WTC11 (cell line): Measurements from ENCODE around the gene MESP1. TPM values are rescaled to one million over a fixed set of nuclear protein-coding genes. Genes with fewer than 3 reads are reported as not detected.

Experiments
- ATAC-seq: fragments of 200-7000 bp; cut with Tn5 transposase; 2 replicates; pipeline ENCODE4 v1.10.0; 2021; ENCODE audit warnings: mild to moderate bottlenecking, moderate library complexity
- CTCF ChIA-PET: fragments of 300-600 bp; sonication (Branson Sonifier 250); formaldehyde crosslinking; loops from one replicate; lab custom pipeline; 2021; ENCODE audit warnings: antibody characterized with exemption; lab: Charles Lee
- POLR2A ChIA-PET: fragments of 350-600 bp; sonication (Branson Sonifier 250); formaldehyde crosslinking; loops from one replicate; lab custom pipeline; 2021; ENCODE audit warnings: antibody characterized with exemption; lab: Charles Lee
- DNase-seq: peaks from one replicate; pipeline ENCODE4 v3.0.0; 2021; ENCODE audit warnings: low spot score
- H3K27ac Mint-ChIP-seq: 2 replicates; pipeline ENCODE4 v1.8.0; 2021; ENCODE audit warnings: mixed read lengths
- H3K27me3 Mint-ChIP-seq: 2 replicates; pipeline ENCODE4 v1.8.0; 2021; ENCODE audit warnings: low read depth, mild to moderate bottlenecking, moderate library complexity, mixed read lengths
- H3K36me3 Mint-ChIP-seq: 2 replicates; pipeline ENCODE4 v1.8.0; 2021; ENCODE audit warnings: mixed read lengths
- H3K4me1 Mint-ChIP-seq: 2 replicates; pipeline ENCODE4 v1.8.0; 2022; ENCODE audit warnings: mixed read lengths
- H3K4me3 Mint-ChIP-seq: 2 replicates; pipeline ENCODE4 v1.8.0; 2021; ENCODE audit warnings: mild to moderate bottlenecking, moderate library complexity, mixed read lengths
- H3K9me3 Mint-ChIP-seq: 2 replicates; pipeline ENCODE4 v1.8.0; 2021; ENCODE audit warnings: mixed read lengths
- CBFB ChIP-seq: sonication (generic); formaldehyde crosslinking; IDR thresholded peaks from 2 replicates; pipeline ENCODE4 v1.8.1; 2022; ENCODE audit warnings: mild to moderate bottlenecking, low read depth, missing genetic modification reagents
- CREM ChIP-seq: sonication (generic); formaldehyde crosslinking; IDR thresholded peaks from 2 replicates; pipeline ENCODE4 v1.8.1; 2022; ENCODE audit warnings: mild to moderate bottlenecking, missing genetic modification reagents, moderate library complexity
- GTF2I ChIP-seq: fragments of 250-450 bp; sonication (Bioruptor Pico); conservative IDR thresholded peaks from 2 replicates; pipeline ENCODE4 v1.4.0; 2021; ENCODE audit warnings: mild to moderate bottlenecking
- IRF2 ChIP-seq: sonication (generic); formaldehyde crosslinking; IDR thresholded peaks from 2 replicates; pipeline ENCODE4 v1.8.0; 2022; ENCODE audit warnings: low read depth, missing genetic modification reagents, borderline replicate concordance
- MXD4 ChIP-seq: fragments of 250-450 bp; sonication (Bioruptor Pico); IDR thresholded peaks from 2 replicates; pipeline ENCODE4 v1.8.0; 2021; ENCODE audit warnings: mild to moderate bottlenecking, moderate library complexity, borderline replicate concordance
- NFE2L1 ChIP-seq: sonication (generic); formaldehyde crosslinking; IDR thresholded peaks from 2 replicates; pipeline ENCODE4 v1.8.1; 2023; ENCODE audit warnings: missing genetic modification reagents
- NR3C1 ChIP-seq: sonication (generic); formaldehyde crosslinking; conservative IDR thresholded peaks from 2 replicates; pipeline ENCODE4 v1.8.1; 2023; ENCODE audit warnings: low read depth, mild to moderate bottlenecking, missing genetic modification reagents
- SOX15 ChIP-seq: fragments of 250-450 bp; sonication (Bioruptor Pico); IDR thresholded peaks from 2 replicates; pipeline ENCODE4 v1.9.0; 2021; ENCODE audit warnings: mild to moderate bottlenecking
- TCF7 ChIP-seq: sonication (generic); formaldehyde crosslinking; IDR thresholded peaks from 2 replicates; pipeline ENCODE4 v1.8.0; 2022; ENCODE audit warnings: mild to moderate bottlenecking, low read depth, missing genetic modification reagents, moderate library complexity
- TP53 ChIP-seq: sonication (generic); formaldehyde crosslinking; IDR thresholded peaks from 2 replicates; pipeline ENCODE4 v1.8.1; 2023; ENCODE audit warnings: mild to moderate bottlenecking, missing genetic modification reagents
- ZBTB21 ChIP-seq: sonication (generic); formaldehyde crosslinking; IDR thresholded peaks from 2 replicates; pipeline ENCODE4 v1.8.1; 2023; ENCODE audit warnings: mild to moderate bottlenecking, missing genetic modification reagents, borderline replicate concordance
- ZNF317 ChIP-seq: sonication (generic); formaldehyde crosslinking; IDR thresholded peaks from 2 replicates; pipeline ENCODE4 v1.8.1; 2023; ENCODE audit warnings: low read depth, mild to moderate bottlenecking, moderate library complexity, missing genetic modification reagents, borderline replicate concordance
- ZNF423 ChIP-seq: fragments of 250-450 bp; sonication (Bioruptor Pico); IDR thresholded peaks from 2 replicates; pipeline ENCODE4 v2.1.2; 2022; ENCODE audit warnings: mild to moderate bottlenecking, moderate library complexity
- total RNA-seq: library from RNA; stranded (reverse); gene quantifications from 3 replicates; pipeline ENCODE4 v1.2.3, GENCODE V29; 2021
- TF ChIP-seq, protein P1 (sequence below): sonication (generic); formaldehyde crosslinking; conservative IDR thresholded peaks from 2 replicates; pipeline ENCODE4 v1.8.1; 2022; ENCODE audit warnings: mild to moderate bottlenecking, missing genetic modification reagents
- TF ChIP-seq, protein P2 (sequence below): fragments of 250-450 bp; sonication (Bioruptor Pico); IDR thresholded peaks from 2 replicates; pipeline ENCODE4 v2.1.2; 2022; ENCODE audit warnings: mild to moderate bottlenecking, moderate library complexity
- TF ChIP-seq, protein P3 (sequence below): fragments of 250-450 bp; sonication (Bioruptor Pico); IDR thresholded peaks from 2 replicates; pipeline ENCODE4 v1.9.0; 2021; ENCODE audit warnings: mild to moderate bottlenecking
- TF ChIP-seq, protein P4 (sequence below): sonication (generic); formaldehyde crosslinking; IDR thresholded peaks from 2 replicates; pipeline ENCODE4 v1.8.0; 2022; ENCODE audit warnings: mild to moderate bottlenecking, missing genetic modification reagents
- TF ChIP-seq, protein P5 (sequence below): sonication (generic); formaldehyde crosslinking; IDR thresholded peaks from 2 replicates; pipeline ENCODE4 v1.8.1; 2022; ENCODE audit warnings: low read depth, mild to moderate bottlenecking, moderate library complexity, missing genetic modification reagents, borderline replicate concordance
- TF ChIP-seq, protein P6 (sequence below): sonication (generic); formaldehyde crosslinking; conservative IDR thresholded peaks from 2 replicates; pipeline ENCODE4 v1.8.1; 2023; ENCODE audit warnings: mild to moderate bottlenecking, low read depth, missing genetic modification reagents, moderate library complexity
- TF ChIP-seq, protein P7 (sequence below): sonication (generic); formaldehyde crosslinking; IDR thresholded peaks from 2 replicates; pipeline ENCODE4 v1.8.0; 2023; ENCODE audit warnings: missing genetic modification reagents
- TF ChIP-seq, protein P8 (sequence below): sonication (generic); formaldehyde crosslinking; IDR thresholded peaks from 2 replicates; pipeline ENCODE4 v1.8.0; 2023; ENCODE audit warnings: missing genetic modification reagents, mild to moderate bottlenecking, borderline replicate concordance

MESP1 gene
- total RNA-seq, 1 experiment from 2014 or later = 0.50 TPM

DNA sequence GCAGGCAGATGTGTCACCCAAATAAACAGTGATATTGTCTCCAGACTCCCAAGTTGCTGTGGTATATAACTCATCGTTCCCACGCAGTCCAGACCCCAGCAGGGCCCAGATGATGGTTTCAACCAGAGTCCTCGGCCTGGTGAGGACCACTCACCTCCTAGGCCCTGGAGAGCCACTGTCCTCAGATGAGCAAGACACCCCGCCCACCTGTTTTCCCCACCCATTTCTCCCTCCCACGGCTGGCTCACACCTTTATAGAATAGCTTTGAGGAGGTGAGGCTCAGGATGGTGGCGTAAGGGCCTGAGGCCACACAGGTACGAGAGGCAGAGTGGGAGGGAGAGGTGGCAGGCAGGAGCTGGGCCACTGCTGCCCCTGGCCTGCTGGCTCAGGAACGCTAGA, 7.5 kb downstream of the MESP1 start:
- Mint-ChIP-seq H3K27ac (no peak overlapping the region), H3K4me1 (peaks cover 12% of the 10 kb centered on the region; the same call in 1 of the 2 replicates), H3K36me3 (no peaks in the 10 kb centered on the region), H3K9me3 (no peaks in the 10 kb centered on the region), H3K27me3 (no peaks in the 10 kb centered on the region; the same call in 1 of the 2 replicates), H3K4me3 (no peak overlapping the region)
- no peak for TF ChIP-seq ZNF423
- TF ChIP-seq, protein P1, sequence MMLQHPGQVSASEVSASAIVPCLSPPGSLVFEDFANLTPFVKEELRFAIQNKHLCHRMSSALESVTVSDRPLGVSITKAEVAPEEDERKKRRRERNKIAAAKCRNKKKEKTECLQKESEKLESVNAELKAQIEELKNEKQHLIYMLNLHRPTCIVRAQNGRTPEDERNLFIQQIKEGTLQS (CRISPR knock-in tag) = no peak
- CTCF ChIA-PET = interaction anchor here (1.0 to 1.2 kb wide), 2 partner anchors 17 kb away, joined by 4 to 5 read pairs; no protein-coding TSS in a partner anchor
- DNase-seq (no peak), ATAC-seq (no peak)
- POLR2A ChIA-PET = interaction anchor here (0.7 kb wide), 1 partner anchor 237 kb away, joined by 3 read pairs; no protein-coding TSS in a partner anchor

DNA sequence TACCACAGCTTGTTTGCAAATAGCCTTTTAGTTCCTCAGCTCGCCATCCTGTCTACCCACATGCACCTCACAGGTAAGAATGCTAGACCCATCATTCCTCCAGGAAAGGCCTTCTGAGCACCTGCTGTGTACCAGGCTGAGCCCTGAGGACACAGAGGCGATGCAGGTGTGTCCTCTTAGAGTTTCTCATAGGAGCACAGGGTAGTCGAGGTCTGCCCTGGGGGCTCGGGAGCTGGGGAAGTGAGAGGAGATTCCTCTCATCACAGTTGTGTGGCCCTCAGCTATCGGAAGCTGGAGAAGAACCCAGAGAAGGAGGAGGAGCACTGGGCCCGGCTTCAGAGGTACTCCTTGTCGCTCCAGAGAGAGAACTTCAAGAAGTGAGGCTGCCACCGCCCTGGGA, 8.0 kb downstream of the MESP1 start:
- no peak for TF ChIP-seq CREM
- TF ChIP-seq TP53 (CRISPR knock-in tag) = no peak
- no peak for TF ChIP-seq ZNF423
- TF ChIP-seq, protein P2, sequence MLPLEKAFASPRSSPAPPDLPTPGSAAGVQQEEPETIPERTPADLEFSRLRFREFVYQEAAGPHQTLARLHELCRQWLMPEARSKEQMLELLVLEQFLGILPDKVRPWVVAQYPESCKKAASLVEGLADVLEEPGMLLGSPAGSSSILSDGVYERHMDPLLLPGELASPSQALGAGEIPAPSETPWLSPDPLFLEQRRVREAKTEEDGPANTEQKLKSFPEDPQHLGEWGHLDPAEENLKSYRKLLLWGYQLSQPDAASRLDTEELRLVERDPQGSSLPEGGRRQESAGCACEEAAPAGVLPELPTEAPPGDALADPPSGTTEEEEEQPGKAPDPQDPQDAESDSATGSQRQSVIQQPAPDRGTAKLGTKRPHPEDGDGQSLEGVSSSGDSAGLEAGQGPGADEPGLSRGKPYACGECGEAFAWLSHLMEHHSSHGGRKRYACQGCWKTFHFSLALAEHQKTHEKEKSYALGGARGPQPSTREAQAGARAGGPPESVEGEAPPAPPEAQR (CRISPR knock-in tag) = no peak
- no peak for TF ChIP-seq NFE2L1 (CRISPR knock-in tag)
- no peak for TF ChIP-seq CBFB
- TF ChIP-seq ZNF317 (CRISPR knock-in tag) = no peak
- TF ChIP-seq ZBTB21 (CRISPR knock-in tag) = no peak
- TF ChIP-seq, protein P3, sequence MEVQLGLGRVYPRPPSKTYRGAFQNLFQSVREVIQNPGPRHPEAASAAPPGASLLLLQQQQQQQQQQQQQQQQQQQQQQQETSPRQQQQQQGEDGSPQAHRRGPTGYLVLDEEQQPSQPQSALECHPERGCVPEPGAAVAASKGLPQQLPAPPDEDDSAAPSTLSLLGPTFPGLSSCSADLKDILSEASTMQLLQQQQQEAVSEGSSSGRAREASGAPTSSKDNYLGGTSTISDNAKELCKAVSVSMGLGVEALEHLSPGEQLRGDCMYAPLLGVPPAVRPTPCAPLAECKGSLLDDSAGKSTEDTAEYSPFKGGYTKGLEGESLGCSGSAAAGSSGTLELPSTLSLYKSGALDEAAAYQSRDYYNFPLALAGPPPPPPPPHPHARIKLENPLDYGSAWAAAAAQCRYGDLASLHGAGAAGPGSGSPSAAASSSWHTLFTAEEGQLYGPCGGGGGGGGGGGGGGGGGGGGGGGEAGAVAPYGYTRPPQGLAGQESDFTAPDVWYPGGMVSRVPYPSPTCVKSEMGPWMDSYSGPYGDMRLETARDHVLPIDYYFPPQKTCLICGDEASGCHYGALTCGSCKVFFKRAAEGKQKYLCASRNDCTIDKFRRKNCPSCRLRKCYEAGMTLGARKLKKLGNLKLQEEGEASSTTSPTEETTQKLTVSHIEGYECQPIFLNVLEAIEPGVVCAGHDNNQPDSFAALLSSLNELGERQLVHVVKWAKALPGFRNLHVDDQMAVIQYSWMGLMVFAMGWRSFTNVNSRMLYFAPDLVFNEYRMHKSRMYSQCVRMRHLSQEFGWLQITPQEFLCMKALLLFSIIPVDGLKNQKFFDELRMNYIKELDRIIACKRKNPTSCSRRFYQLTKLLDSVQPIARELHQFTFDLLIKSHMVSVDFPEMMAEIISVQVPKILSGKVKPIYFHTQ (CRISPR knock-in tag) = no peak
- TF ChIP-seq, protein P4, sequence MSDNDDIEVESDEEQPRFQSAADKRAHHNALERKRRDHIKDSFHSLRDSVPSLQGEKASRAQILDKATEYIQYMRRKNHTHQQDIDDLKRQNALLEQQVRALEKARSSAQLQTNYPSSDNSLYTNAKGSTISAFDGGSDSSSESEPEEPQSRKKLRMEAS (CRISPR knock-in tag) = no peak
- no peak for TF ChIP-seq MXD4 (CRISPR knock-in tag)
- TF ChIP-seq, protein P5, sequence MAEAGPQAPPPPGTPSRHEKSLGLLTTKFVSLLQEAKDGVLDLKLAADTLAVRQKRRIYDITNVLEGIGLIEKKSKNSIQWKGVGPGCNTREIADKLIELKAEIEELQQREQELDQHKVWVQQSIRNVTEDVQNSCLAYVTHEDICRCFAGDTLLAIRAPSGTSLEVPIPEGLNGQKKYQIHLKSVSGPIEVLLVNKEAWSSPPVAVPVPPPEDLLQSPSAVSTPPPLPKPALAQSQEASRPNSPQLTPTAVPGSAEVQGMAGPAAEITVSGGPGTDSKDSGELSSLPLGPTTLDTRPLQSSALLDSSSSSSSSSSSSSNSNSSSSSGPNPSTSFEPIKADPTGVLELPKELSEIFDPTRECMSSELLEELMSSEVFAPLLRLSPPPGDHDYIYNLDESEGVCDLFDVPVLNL = no peak
- TF ChIP-seq, protein P6, sequence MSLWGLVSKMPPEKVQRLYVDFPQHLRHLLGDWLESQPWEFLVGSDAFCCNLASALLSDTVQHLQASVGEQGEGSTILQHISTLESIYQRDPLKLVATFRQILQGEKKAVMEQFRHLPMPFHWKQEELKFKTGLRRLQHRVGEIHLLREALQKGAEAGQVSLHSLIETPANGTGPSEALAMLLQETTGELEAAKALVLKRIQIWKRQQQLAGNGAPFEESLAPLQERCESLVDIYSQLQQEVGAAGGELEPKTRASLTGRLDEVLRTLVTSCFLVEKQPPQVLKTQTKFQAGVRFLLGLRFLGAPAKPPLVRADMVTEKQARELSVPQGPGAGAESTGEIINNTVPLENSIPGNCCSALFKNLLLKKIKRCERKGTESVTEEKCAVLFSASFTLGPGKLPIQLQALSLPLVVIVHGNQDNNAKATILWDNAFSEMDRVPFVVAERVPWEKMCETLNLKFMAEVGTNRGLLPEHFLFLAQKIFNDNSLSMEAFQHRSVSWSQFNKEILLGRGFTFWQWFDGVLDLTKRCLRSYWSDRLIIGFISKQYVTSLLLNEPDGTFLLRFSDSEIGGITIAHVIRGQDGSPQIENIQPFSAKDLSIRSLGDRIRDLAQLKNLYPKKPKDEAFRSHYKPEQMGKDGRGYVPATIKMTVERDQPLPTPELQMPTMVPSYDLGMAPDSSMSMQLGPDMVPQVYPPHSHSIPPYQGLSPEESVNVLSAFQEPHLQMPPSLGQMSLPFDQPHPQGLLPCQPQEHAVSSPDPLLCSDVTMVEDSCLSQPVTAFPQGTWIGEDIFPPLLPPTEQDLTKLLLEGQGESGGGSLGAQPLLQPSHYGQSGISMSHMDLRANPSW (CRISPR knock-in tag) = no peak
- TF ChIP-seq GTF2I (CRISPR knock-in tag) = no peak
- no peak for TF ChIP-seq SOX15 (CRISPR knock-in tag)
- no peak for TF ChIP-seq TCF7 (CRISPR knock-in tag)
- TF ChIP-seq NR3C1 (CRISPR knock-in tag) = no peak
- TF ChIP-seq, protein P7, sequence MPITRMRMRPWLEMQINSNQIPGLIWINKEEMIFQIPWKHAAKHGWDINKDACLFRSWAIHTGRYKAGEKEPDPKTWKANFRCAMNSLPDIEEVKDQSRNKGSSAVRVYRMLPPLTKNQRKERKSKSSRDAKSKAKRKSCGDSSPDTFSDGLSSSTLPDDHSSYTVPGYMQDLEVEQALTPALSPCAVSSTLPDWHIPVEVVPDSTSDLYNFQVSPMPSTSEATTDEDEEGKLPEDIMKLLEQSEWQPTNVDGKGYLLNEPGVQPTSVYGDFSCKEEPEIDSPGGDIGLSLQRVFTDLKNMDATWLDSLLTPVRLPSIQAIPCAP (CRISPR knock-in tag) = no peak
- no peak for TF ChIP-seq IRF2 (CRISPR knock-in tag)
- TF ChIP-seq, protein P8, sequence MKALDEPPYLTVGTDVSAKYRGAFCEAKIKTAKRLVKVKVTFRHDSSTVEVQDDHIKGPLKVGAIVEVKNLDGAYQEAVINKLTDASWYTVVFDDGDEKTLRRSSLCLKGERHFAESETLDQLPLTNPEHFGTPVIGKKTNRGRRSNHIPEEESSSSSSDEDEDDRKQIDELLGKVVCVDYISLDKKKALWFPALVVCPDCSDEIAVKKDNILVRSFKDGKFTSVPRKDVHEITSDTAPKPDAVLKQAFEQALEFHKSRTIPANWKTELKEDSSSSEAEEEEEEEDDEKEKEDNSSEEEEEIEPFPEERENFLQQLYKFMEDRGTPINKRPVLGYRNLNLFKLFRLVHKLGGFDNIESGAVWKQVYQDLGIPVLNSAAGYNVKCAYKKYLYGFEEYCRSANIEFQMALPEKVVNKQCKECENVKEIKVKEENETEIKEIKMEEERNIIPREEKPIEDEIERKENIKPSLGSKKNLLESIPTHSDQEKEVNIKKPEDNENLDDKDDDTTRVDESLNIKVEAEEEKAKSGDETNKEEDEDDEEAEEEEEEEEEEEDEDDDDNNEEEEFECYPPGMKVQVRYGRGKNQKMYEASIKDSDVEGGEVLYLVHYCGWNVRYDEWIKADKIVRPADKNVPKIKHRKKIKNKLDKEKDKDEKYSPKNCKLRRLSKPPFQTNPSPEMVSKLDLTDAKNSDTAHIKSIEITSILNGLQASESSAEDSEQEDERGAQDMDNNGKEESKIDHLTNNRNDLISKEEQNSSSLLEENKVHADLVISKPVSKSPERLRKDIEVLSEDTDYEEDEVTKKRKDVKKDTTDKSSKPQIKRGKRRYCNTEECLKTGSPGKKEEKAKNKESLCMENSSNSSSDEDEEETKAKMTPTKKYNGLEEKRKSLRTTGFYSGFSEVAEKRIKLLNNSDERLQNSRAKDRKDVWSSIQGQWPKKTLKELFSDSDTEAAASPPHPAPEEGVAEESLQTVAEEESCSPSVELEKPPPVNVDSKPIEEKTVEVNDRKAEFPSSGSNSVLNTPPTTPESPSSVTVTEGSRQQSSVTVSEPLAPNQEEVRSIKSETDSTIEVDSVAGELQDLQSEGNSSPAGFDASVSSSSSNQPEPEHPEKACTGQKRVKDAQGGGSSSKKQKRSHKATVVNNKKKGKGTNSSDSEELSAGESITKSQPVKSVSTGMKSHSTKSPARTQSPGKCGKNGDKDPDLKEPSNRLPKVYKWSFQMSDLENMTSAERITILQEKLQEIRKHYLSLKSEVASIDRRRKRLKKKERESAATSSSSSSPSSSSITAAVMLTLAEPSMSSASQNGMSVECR (CRISPR knock-in tag) = no peak
- H3K27me3 Mint-ChIP-seq = no peaks in the 10 kb centered on the region; the same call in 1 of the 2 replicates
- ATAC-seq (no peak), DNase-seq (no peak)
- no peaks in the 10 kb centered on the region for H3K9me3 Mint-ChIP-seq
- H3K27ac Mint-ChIP-seq = no peak overlapping the region
- no peaks in the 10 kb centered on the region for H3K36me3 Mint-ChIP-seq
- no peak overlapping the region for H3K4me3 Mint-ChIP-seq
- CTCF ChIA-PET = interaction anchor here (1.2 to 2.7 kb wide), 2 partner anchors 18 to 132 kb away, joined by 4 to 7 read pairs; no protein-coding TSS in a partner anchor
- POLR2A ChIA-PET = no interaction called here
- peaks cover 6% of the 10 kb centered on the region; the same call in 1 of the 2 replicates for H3K4me1 Mint-ChIP-seq
